IMR-90 (cell line): ENCODE results near the gene NAXE. TPM values are rescaled to one million over a fixed set of nuclear protein-coding genes. Genes with fewer than 3 reads are reported as not detected.

Experiments
- ATAC-seq: fragments of 200-7000 bp; cut with Tn5 transposase; 2 replicates; pipeline ENCODE4 v1.9.1; 2020; ENCODE audit warnings: low read depth, mild to moderate bottlenecking, moderate library complexity
- BruUV-seq: library from RNA; stranded (reverse); fragments of 400-500 nt; replicated peaks from 2 replicates; lab custom pipeline; 2021; lab: Mats Ljungman, UMichigan
- CTCF ChIA-PET: fragments of 300-600 bp; formaldehyde crosslinking; extraction: SDS; loops from one replicate; lab custom pipeline; 2021; ENCODE audit warnings: antibody characterized with exemption; lab: Yijun Ruan, JAX
- POLR2A ChIA-PET: fragments of 300-600 bp; sonication (Branson Sonifier 250); formaldehyde crosslinking; loops from one replicate; lab custom pipeline; 2022; ENCODE audit warnings: antibody characterized with exemption; ENCODE audit not compliant: unreplicated experiment; lab: Charles Lee
- DNase-seq: peaks from one replicate; pipeline ENCODE4 v3.0.0; 2013
- H2AFZ ChIP-seq: replicated peaks from 2 replicates; pipeline ENCODE3; 2013; ENCODE audit warnings: low read length, mild to moderate bottlenecking; ENCODE audit not compliant: poor library complexity
- H2AK5ac ChIP-seq: 2 replicates; pipeline ENCODE4 v1.6.1; 2013; ENCODE audit warnings: low read depth, low read length, inconsistent platforms
- H2AK9ac ChIP-seq: replicated peaks from 2 replicates; pipeline ENCODE3; 2013; ENCODE audit warnings: mild to moderate bottlenecking, low read depth, low read length, moderate library complexity; ENCODE audit not compliant: poor library complexity
- H2BK120ac ChIP-seq: 2 replicates; pipeline ENCODE4 v1.6.1; 2013; ENCODE audit warnings: low read depth, low read length, inconsistent platforms
- H2BK15ac ChIP-seq: 3 replicates; pipeline ENCODE4 v1.6.1; 2013; ENCODE audit warnings: low read depth, low read length, inconsistent platforms
- H2BK20ac ChIP-seq: 2 replicates; pipeline ENCODE4 v1.6.1; 2013; ENCODE audit warnings: low read depth, mild to moderate bottlenecking, inconsistent platforms, low read length, moderate library complexity
- H2BK5ac ChIP-seq: 2 replicates; pipeline ENCODE4 v1.6.1; 2013; ENCODE audit warnings: mild to moderate bottlenecking, low read depth, low read length, inconsistent platforms; ENCODE audit not compliant: poor library complexity, severe bottlenecking
- H3K14ac ChIP-seq: replicated peaks from 2 replicates; pipeline ENCODE4 v1.6.1; 2013; ENCODE audit warnings: low read depth, low read length, inconsistent platforms
- H3K18ac ChIP-seq: 2 replicates; pipeline ENCODE4 v1.6.1; 2013; ENCODE audit warnings: low read depth, low read length, control low read depth
- H3K23ac ChIP-seq: 2 replicates; pipeline ENCODE4 v1.6.1; 2013; ENCODE audit warnings: low read depth, low read length, inconsistent platforms
- H3K27ac ChIP-seq: 2 replicates; pipeline ENCODE4 v1.5.1; 2013; ENCODE audit warnings: mild to moderate bottlenecking, control low read depth, low read length; ENCODE audit not compliant: insufficient read depth
- H3K27me3 ChIP-seq: 2 replicates; pipeline ENCODE4 v1.6.1; 2013; ENCODE audit warnings: low read length; ENCODE audit not compliant: control insufficient read depth, insufficient read depth
- H3K36me3 ChIP-seq: 2 replicates; pipeline ENCODE4 v1.6.1; 2013; ENCODE audit warnings: low read length, mixed read lengths; ENCODE audit not compliant: control insufficient read depth, insufficient read depth
- H3K4ac ChIP-seq: 2 replicates; pipeline ENCODE4 v1.6.1; 2013; ENCODE audit warnings: low read depth, low read length, inconsistent platforms
- H3K4me1 ChIP-seq: 2 replicates; pipeline ENCODE4 v1.6.1; 2013; ENCODE audit warnings: low read length, mixed read lengths; ENCODE audit not compliant: control insufficient read depth, insufficient read depth
- H3K4me2 ChIP-seq: 2 replicates; pipeline ENCODE4 v1.6.1; 2013; ENCODE audit warnings: low read depth, mild to moderate bottlenecking, control low read depth, low read length, moderate library complexity
- H3K4me3 ChIP-seq: 2 replicates; pipeline ENCODE4 v1.5.1; 2013; ENCODE audit warnings: low read depth, mild to moderate bottlenecking, control low read depth, low read length, moderate library complexity; ENCODE audit not compliant: insufficient read depth
- H3K56ac ChIP-seq: 2 replicates; pipeline ENCODE4 v1.6.1; 2013; ENCODE audit warnings: low read length, inconsistent platforms; ENCODE audit not compliant: insufficient read depth; ENCODE audit errors: extremely low read depth
- H3K79me1 ChIP-seq, 2 experiments: 2 replicates each; pipeline ENCODE4 v1.6.1; 2013; ENCODE audit warnings: low read length in 2 of 2, inconsistent platforms in 1 of 2, low read depth in 1 of 2
- H3K9ac ChIP-seq: 2 replicates; pipeline ENCODE4 v1.6.1; 2013; ENCODE audit warnings: low read depth, low read length, control low read depth
- H3K9me1 ChIP-seq: 2 replicates; pipeline ENCODE4 v1.6.1; 2013; ENCODE audit warnings: low read length, inconsistent platforms; ENCODE audit not compliant: insufficient read depth
- H3K9me3 ChIP-seq: 2 replicates; pipeline ENCODE4 v1.6.1; 2013; ENCODE audit warnings: low read length; ENCODE audit not compliant: control insufficient read depth, insufficient read depth
- H4K20me1 ChIP-seq: 2 replicates; pipeline ENCODE4 v1.6.1; 2013; ENCODE audit warnings: low read length, inconsistent platforms; ENCODE audit not compliant: insufficient read depth
- H4K5ac ChIP-seq: 2 replicates; pipeline ENCODE4 v1.6.1; 2013; ENCODE audit warnings: mild to moderate bottlenecking, low read depth, low read length, control low read depth
- H4K8ac ChIP-seq, 2 experiments: 2 replicates each; pipeline ENCODE4 v1.6.1; 2013; ENCODE audit warnings: low read depth in 2 of 2, low read length in 2 of 2, control low read depth in 1 of 2, inconsistent platforms in 1 of 2
- H4K91ac ChIP-seq: 2 replicates; pipeline ENCODE4 v1.6.1; 2013; ENCODE audit warnings: low read depth, low read length, inconsistent platforms; ENCODE audit not compliant: insufficient read depth
- ELK1 ChIP-seq: fragments of 150-350 bp; IDR thresholded peaks from 2 replicates; pipeline ENCODE4 v1.6.1; 2016; ENCODE audit warnings: low read depth, mild to moderate bottlenecking, low read length, moderate library complexity, borderline replicate concordance
- FOS ChIP-seq: fragments of 150-350 bp; IDR thresholded peaks from 2 replicates; pipeline ENCODE4 v1.6.1; 2016; ENCODE audit warnings: low read depth, low read length
- MAZ ChIP-seq: IDR thresholded peaks from 2 replicates; pipeline ENCODE4 v1.6.1; 2012; ENCODE audit warnings: low read depth, mild to moderate bottlenecking, low read length, improper control_type of control experiment, moderate library complexity, borderline replicate concordance
- POLR2A ChIP-seq: IDR thresholded peaks from 2 replicates; pipeline ENCODE4 v1.6.1; 2012; ENCODE audit warnings: mild to moderate bottlenecking, low read depth, low read length
- RAD21 ChIP-seq: IDR thresholded peaks from 2 replicates; pipeline ENCODE4 v1.6.1; 2012; ENCODE audit warnings: low read length, improper control_type of control experiment
- RCOR1 ChIP-seq: IDR thresholded peaks from 2 replicates; pipeline ENCODE4 v1.6.1; 2012; ENCODE audit warnings: mild to moderate bottlenecking, low read length, improper control_type of control experiment; ENCODE audit not compliant: insufficient replicate concordance
- RFX5 ChIP-seq: IDR thresholded peaks from 2 replicates; pipeline ENCODE4 v1.8.0; 2012; ENCODE audit warnings: low read depth, mild to moderate bottlenecking, low read length, moderate library complexity
- WGBS, 2 experiments: methylation state at CpG; one replicate each; pipeline versions ENCODE4 v1.1.5 to v1.1.7; 2013; ENCODE audit warnings: missing lambda C conversion rate in 2 of 2; ENCODE audit not compliant: insufficient read length in 1 of 2; ENCODE audit errors: extremely low coverage in 2 of 2; 5-methylcytosine and 5-hydroxymethylcytosine counted together
- dilution Hi-C: fragments of 300-500 bp; cut with HindIII; formaldehyde crosslinking; loops from one replicate; pipeline ENCODE4 v1.14.3; 2018; ENCODE audit warnings: low sequenced_read_pairs; ENCODE audit not compliant: unreplicated experiment
- in situ Hi-C: fragments of 300-500 bp; cut with MboI; formaldehyde crosslinking; loops from 3 replicates; pipeline ENCODE4 v1.14.3; 2019; ENCODE audit warnings: low sequenced_read_pairs, inconsistent platforms, mixed read lengths
- intact Hi-C: fragments of 100-400 bp; cut with micrococcal nuclease; formaldehyde crosslinking; loops from 2 replicates; pipeline ENCODE4 v1.10.0; 2022
- polyA plus RNA-seq, 3 experiments: library from polyadenylated mRNA; depleted of rRNA; stranded (reverse); fragments of >200 nt; gene quantifications; 2 replicates each; pipeline ENCODE4 v1.2.3, GENCODE V29; 2012; ENCODE audit warnings: low replicate concordance in 1 of 3
- total RNA-seq: library from RNA; depleted of rRNA; stranded (reverse); fragments of >200 nt; gene quantifications from 2 replicates; pipeline ENCODE4 v1.2.3, GENCODE V29; 2012
- TF ChIP-seq, protein P1 (sequence below): conservative IDR thresholded peaks from 2 replicates; pipeline ENCODE4 v1.5.1; 2012; ENCODE audit warnings: mild to moderate bottlenecking, low read depth, low read length, improper control_type of control experiment

The NAXE gene
- total and polyA plus RNA-seq, 2 of the 4 experiments (the other 2 are of a cell fraction), result 61.0 to 74.2 TPM

GRCh38 chr1:156565519-156565918 is 26.1 kb upstream of the NAXE start:
- intact Hi-C loops, result no loop called here
- Histone ChIP-seq H4K5ac (no peak overlapping the region), H3K4me1 (peaks cover 2% of the 10 kb centered on the region; the same call in 1 of the 2 replicates), H3K23ac (no peak overlapping the region), H3K79me1 (peaks cover 10 to 24% of the 10 kb centered on the region in 2 experiments), H3K27me3 (no peaks in the 10 kb centered on the region), H3K36me3 (peaks cover 23% of the 10 kb centered on the region), H3K9me3 (no peaks in the 10 kb centered on the region), H3K27ac (no peak overlapping the region), H2BK20ac (no peak overlapping the region), H2AK5ac (no peak overlapping the region), H2BK5ac (no peak overlapping the region), H3K9me1 (peaks cover 18% of the 10 kb centered on the region), H3K4me2 (no peak overlapping the region), H3K4me3 (no peak overlapping the region), H3K9ac (no peak overlapping the region), H4K20me1 (no peaks in the 10 kb centered on the region), H3K18ac (no peak overlapping the region), H3K14ac (no peak overlapping the region), H2AK9ac (no peak overlapping the region), H3K56ac (no peak overlapping the region), H3K4ac (no peak overlapping the region), H2BK15ac (no peak overlapping the region), H2BK120ac (no peak overlapping the region), H4K91ac (no peak overlapping the region), H2AFZ (no peak overlapping the region), H4K8ac (no peak overlapping the region)
- no CpG with 5 or more reads among the region's 2 CpGs for WGBS, 2 experiments
- TF ChIP-seq RFX5 (no peak), POLR2A (no peak), MAZ (no peak), RCOR1 (no peak), ELK1 (no peak), RAD21 (no peak), FOS (no peak)
- TF ChIP-seq, protein P1, sequence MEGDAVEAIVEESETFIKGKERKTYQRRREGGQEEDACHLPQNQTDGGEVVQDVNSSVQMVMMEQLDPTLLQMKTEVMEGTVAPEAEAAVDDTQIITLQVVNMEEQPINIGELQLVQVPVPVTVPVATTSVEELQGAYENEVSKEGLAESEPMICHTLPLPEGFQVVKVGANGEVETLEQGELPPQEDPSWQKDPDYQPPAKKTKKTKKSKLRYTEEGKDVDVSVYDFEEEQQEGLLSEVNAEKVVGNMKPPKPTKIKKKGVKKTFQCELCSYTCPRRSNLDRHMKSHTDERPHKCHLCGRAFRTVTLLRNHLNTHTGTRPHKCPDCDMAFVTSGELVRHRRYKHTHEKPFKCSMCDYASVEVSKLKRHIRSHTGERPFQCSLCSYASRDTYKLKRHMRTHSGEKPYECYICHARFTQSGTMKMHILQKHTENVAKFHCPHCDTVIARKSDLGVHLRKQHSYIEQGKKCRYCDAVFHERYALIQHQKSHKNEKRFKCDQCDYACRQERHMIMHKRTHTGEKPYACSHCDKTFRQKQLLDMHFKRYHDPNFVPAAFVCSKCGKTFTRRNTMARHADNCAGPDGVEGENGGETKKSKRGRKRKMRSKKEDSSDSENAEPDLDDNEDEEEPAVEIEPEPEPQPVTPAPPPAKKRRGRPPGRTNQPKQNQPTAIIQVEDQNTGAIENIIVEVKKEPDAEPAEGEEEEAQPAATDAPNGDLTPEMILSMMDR, result no peak
- dilution Hi-C loops, result no loop called here
- ATAC-seq, result no peak
- no TSS peak for BruUV-seq
- CTCF ChIA-PET, result no interaction called here
- no peak for DNase-seq
- POLR2A ChIA-PET, result no interaction called here
- in situ Hi-C loops, result no loop called here
